GM20000 (cell line): Measurements from ENCODE around the gene ANTKMT.

Experiments used
- DNase-seq: peaks from one replicate; pipeline ENCODE4 v3.0.0; 2012; ENCODE audit warnings: low spot score
- CTCF ChIP-seq: IDR thresholded peaks from 2 replicates; pipeline ENCODE4 v1.5.1; 2012; ENCODE audit warnings: mild to moderate bottlenecking, control low read depth; ENCODE audit errors: extremely low read depth, missing control alignments

The ANTKMT gene

GRCh38 chr16:756428-756827 lies 35.5 kb downstream of the ANTKMT start:
- no peak for DNase-seq
- TF ChIP-seq CTCF, result no peak

- no peak for DNase-seq
- no peak for TF ChIP-seq CTCF
Measured at GRCh38 chr16:759110-759910, 38.4 kb downstream of the ANTKMT start.

GRCh38 chr16:760065-760464 lies 39.1 kb downstream of the ANTKMT start:
- DNase-seq, result no peak
- no peak for TF ChIP-seq CTCF

GRCh38 chr16:760545-761343 lies 39.8 kb downstream of the ANTKMT start, which contains the start of gene MSLN:
TSS of gene MSLN (plus strand) at chr16:760734. CDS start at chr16:762681, 1,947 bp downstream.
- no peak for TF ChIP-seq CTCF
- DNase-seq, result no peak

GRCh38 chr16:761625-762513 lies 40.9 kb downstream of the ANTKMT start:
- no peak for TF ChIP-seq CTCF
- no peak for DNase-seq

- no peak for TF ChIP-seq CTCF
- no peak for DNase-seq
Measured at GRCh38 chr16:762595-763268, 41.8 kb downstream of the ANTKMT start.
